HG02623 (cell line): Measurements from ENCODE around the gene EIF2B5.
A peak's percentile ranks its signal among the peaks of the same experiment; 100 is the strongest.
"Not testable (repeated sequence)": the region's sequence is repeated elsewhere in the genome, so short reads cannot be mapped to it uniquely, and the experiment has no call there.

Experiments used
- ATAC-seq: cut with Tn5 transposase; IDR thresholded peaks from one replicate; pipeline ENCODE4 v1.9.1; 2021; ENCODE audit warnings: moderate library complexity; ENCODE audit not compliant: unreplicated experiment

Gene EIF2B5

DNA sequence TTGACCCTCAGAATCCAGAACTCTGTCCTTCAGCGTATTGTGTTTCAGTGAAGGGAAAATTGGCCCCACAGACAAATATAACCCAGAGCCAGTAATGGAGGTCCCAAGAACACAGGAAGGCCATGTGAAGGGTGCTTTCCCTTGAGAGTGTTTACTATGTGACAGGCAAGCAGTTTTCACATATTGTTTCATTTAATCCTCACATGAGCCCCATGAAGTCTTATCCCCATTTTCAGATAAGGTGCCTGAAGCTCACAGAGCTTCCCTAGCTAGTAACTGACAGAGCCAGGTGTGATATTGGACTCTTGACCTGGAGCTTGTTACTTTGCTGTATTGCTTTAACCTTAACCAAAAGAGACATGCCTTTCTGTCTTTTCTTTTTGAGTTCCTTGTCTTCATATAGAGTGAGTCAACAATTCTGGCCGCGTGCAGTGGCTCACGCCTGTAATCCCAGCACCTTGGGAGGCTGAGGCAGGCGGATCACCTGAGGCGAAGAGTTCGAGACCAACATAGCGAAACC lies 10.7 kb downstream of the EIF2B5 start:
- ATAC-seq = no peak

DNA sequence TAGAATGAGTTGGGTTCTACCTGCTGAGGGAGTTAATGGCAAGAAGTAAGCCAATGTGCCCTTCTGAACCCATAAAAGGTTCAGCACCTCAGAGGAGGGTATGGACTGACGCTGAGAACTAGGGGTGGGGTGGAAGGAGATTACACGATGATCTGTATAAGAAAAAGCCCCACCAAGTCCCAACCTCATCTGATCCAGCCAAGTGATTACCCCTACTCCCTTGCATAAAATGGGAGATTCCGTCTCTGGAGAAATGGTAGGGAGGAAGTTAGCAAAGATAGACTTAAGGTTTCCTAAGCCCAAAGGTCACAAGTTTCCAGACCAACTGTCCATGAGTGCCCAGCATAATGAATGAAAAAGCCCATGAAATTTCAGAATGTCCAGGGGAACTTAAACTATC lies 12.9 kb downstream of the EIF2B5 start:
- no peak for ATAC-seq

- ATAC-seq = no peak
These were observed 14.0 kb downstream of the EIF2B5 start for GRCh38 chr3:184149123-184149522.

- ATAC-seq = not testable (repeated sequence)
These were observed 14.6 kb downstream of the EIF2B5 start for GRCh38 chr3:184149770-184150169.

DNA sequence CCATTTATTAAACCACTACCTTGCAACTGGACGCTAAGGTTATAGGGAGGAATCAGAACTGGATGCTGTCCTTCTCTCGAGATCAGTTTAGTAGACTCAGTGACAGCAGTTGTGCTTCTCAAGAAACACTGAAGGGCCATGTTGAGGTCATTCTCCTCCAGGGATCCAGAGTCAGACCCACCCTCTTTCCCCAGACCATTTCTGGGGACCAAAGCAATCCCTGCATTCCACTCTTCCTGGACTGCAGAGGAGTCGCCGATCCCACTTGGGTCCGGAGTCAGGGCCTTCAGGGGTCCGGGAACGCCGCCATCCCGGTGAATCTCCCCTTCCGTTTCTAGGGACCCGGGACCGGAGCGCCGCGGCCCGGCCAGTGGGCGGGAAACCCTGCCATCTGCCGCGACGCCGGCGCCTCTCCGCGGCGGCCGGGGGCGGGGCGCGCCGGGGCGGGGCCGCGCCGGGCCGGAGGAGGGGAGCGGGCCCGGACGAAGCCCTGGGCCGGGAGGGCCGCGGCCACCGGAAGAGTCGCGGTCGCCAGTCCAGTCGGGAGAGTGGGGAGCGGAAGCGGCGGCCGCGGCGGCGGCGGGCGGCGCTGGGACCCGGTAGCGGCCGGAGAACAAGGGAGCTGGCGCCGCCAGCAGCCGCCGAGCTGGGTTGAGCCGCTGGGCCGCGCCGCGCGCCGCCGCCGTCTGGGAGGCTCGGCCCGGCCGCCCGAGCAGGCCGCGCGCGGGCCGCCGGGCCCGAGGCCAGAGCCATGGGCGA lies 19.9 kb downstream of the EIF2B5 start, which contains the start of gene DVL3:
DVL3 (plus strand) TSS at position 493 of the 759 bp plus-strand sequence; CDS start at position 752, 259 bp downstream.
- ATAC-seq = peak; percentile 77

DNA sequence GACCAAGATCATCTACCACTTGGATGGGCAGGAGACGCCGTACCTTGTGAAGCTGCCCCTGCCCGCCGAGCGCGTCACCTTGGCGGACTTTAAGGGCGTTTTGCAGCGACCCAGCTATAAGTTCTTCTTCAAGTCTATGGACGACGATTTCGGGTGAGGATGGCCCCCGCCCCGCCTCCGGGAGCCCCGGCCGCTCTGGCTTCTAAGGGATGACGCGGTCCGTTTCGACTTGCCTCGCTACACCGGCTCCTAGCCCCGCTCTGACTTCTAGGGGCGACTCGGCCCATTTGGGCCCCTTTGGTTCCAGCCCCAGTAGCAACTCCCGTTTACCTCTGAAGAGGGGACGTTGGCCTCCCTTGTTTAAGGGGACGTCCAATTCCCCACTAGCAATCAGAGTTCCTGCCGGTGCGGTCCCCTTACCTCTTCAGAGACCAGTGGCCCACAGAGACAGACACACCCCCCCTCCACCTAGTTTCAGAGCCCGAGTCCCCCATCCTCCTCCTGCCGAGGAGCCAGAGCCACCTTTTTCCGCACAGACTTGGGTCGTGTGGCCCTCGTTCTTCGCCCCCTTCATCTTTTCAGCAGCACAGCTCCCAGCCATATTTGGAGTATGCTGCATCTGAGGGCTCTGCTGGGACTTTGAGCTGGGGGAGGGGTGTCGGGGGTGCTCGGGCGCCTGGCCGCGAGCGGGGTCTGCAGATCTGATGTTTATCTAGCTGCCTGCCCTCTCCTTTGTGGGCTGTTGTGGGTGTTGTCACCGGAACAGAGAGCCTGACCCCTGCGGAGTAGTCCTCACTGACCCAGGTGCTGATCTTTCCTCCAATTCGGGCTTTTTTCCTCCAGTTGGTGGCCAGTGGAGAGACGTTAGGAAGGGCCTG lies 20.7 kb downstream of the EIF2B5 start:
- ATAC-seq = peak; percentile 24

DNA sequence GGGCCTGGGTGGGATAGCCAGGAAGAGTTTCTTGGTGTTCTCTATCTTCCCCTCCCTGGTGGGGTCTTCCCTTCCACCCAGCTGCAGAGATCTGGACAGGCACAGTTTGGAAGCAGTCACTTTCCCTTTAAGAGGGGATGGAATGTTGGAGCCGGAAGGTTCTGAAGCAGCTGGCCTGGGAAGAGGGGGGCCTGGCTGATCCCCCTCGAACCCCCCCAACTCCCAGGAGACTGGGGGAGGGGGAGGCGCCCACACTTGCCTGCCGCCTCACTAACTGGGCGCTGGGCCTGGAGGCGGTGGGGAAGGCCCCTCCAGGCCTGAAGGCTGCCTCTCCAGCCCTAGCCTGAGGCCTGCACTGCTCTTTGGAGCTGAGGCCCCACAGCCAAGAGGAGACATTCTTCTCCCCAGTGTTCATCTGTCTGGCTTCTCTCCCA lies 21.4 kb downstream of the EIF2B5 start:
- no peak for ATAC-seq

GRCh38 chr3:184157206-184157605 lies 22.0 kb downstream of the EIF2B5 start:
- ATAC-seq = no peak

GRCh38 chr3:184158404-184158803 lies 23.2 kb downstream of the EIF2B5 start:
- no peak for ATAC-seq

DNA sequence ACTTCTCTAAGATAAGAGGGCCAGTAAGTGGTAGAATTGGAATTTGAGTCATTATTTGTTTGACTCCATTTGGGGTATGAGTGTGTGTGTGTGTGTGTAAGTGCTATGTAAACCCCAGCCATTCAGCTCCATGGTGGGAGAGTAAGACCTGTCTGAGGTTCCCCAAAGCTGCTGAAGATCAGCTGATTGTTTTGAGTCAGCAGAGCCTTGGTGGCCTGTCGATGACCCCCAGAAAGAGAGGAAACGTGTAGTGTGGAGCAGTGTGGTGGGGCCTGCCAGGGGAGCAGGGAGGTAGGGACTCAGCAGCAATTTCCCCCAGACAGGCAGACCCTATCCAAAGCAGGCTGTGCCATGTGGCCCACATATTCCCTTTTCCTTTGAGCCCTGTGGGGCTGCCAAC lies 25.3 kb downstream of the EIF2B5 start:
- no peak for ATAC-seq

DNA sequence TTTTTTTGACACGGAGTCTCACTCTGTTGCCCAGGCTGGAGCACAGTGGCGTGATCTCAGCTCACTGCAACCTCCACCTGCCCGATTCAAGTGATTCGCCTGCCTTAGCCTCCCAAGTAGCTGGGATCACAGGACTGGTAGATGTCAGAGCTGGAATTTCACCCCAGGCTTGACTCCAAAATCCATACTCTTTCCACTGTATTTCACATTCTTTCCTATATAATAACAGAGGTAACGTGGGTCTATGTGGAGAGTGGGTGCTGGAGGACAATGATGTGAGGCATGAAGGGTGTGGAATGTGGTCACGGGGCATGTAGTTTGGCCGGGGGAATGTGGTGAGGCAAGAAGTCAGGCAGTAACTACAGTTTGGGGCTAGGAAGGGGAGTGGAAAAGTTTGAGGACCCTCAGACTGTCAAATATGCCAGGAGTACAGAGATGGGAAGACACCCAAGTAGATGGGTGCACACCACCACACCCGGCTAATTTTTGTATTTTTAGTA lies 27.5 kb downstream of the EIF2B5 start:
- ATAC-seq = not testable (repeated sequence)

DNA sequence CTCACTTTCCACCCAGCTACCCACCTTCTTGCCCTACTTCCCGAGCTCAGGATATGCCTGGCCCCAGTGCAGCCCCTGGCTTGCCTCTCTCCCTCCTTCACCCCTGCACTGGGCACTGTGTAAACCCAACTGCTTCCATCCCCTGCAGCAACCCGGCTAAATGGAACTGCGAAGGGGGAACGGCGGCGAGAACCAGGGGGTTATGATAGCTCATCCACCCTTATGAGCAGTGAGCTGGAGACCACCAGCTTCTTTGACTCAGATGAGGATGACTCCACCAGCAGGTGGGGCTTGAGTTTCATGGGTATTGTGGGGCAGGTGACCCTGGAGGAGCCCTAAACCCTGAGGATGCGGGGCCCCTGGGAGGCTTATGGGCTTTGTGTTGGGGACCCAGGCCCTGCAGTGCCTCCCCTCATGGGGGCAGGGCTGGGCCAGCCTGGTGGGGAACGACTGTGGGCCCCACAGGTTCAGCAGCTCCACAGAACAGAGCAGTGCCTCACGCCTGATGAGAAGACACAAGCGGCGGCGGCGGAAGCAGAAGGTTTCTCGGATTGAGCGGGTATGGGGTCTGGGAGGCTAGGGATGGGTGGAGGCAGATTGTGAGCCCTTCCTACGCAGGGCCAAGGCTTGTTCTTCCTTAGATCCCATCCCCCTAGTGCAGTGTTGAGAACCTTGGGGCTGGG lies 29.6 kb downstream of the EIF2B5 start:
- ATAC-seq = no peak

GRCh38 chr3:184165543-184165942 lies 30.4 kb downstream of the EIF2B5 start:
- ATAC-seq = no peak

GRCh38 chr3:184166671-184167070 lies 31.5 kb downstream of the EIF2B5 start:
- ATAC-seq = no peak

DNA sequence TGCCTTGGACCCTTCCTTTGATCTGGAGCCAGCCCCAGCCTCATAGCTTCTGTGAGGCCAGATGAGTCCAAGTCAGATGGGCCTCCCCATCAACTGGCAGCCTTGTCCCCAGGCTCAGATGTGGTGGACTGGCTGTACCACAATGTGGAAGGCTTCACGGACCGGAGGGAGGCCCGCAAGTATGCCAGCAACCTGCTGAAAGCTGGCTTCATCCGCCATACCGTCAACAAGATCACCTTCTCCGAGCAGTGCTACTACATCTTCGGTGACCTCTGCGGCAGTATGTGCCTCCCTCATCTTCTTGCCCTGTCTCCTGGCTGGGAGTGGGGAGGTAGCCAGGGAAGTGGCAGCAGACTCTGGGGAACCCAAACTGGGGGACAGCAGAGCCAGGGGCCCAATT lies 32.6 kb downstream of the EIF2B5 start:
- ATAC-seq = no peak

- no peak for ATAC-seq
These were observed 33.4 kb downstream of the EIF2B5 start for GRCh38 chr3:184168363-184169120.

DNA sequence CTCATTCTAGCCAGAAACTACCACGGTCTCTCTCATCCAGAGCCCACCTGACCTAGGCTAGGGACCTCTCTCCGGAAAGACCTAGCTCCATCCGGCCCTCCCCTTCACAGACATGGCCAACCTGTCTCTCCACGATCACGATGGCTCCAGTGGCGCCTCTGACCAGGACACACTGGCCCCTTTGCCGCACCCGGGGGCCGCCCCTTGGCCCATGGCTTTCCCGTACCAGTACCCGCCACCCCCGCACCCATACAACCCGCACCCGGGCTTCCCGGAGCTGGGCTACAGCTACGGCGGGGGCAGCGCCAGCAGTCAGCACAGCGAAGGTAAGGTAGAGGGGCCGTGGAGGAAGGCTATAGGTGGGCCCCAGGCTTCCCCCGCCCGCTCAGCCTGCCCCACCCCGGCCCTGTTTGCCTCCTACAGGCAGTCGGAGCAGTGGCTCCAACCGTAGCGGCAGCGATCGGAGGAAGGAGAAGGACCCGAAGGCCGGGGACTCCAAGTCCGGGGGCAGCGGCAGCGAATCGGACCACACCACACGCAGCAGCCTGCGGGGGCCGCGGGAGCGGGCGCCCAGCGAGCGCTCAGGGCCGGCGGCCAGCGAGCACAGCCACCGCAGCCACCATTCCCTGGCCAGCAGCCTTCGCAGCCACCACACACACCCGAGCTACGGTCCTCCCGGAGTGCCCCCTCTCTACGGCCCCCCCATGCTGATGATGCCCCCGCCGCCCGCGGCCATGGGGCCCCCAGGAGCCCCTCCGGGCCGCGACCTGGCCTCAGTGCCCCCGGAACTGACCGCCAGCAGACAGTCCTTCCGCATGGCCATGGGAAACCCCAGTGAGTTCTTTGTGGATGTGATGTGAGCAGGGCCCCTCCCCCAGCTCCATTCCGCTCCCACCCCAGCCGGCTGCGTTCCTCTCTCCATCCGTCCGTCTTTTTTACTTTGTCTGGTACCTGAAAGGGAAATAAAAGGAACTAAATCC lies 35.0 kb downstream of the EIF2B5 start:
- no peak for ATAC-seq

GRCh38 chr3:184171562-184171961 lies 36.4 kb downstream of the EIF2B5 start:
- ATAC-seq = no peak
